ENCODE results near the gene LMF1. TPM values are rescaled to one million over a fixed set of nuclear protein-coding genes. Genes with fewer than 3 reads are reported as not detected.

LMF1 gene
- total RNA-seq, 4 donors from 2014 or later, result 7.7 to 15.8 (median 10.2) TPM

DNA sequence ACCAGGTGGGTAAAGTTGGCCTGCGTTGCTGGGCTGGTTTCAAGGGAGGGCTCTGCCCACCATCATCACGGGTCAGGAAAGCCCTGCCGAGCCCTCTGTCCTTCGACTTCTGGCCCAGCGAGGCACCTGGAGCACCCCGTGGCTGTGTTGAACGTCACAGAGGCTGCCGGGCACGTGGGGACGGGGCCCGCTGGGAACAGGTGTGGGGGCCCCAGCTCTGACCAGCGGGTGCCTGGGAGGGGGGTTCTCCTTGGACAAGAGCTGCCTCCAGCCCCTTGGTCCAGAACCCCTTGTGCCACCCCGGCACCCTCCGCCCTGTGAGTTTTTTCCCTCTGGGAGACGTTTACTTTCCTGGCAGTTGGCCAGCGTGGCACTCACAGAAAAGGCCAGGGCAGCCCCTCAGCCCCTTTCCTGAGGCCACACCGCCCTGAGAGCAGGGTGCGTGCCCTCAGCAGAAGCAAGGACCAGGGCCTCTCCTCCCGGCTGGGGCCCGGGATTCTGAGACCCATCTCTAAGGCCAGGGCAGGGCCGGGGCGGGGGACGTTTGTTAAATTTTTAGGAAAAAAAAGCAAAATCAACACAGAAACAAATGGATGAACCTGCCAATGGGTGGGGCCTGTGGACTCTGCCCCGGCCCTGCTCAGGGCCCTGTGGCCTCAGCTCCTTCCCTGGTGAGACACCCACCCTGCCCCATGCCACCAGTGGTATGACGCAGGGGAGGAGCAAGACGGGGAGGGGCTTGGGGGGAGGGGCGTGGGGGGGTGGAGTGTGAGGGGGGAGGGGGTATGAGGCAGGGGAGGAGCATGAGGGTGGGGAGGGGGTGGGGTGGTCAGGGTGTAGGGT is 139.0 kb downstream of the LMF1 start:
- intact Hi-C loops (cut with DNase I; ENCODE audit: low total_unique reads) (no loop called here), in situ Hi-C loops (cut with MboI; ENCODE audit: low sequenced_read_pairs in 4 of 4) (no loop called here)
- no peaks in the 10 kb centered on the region for H3K36me3 ChIP-seq
- TF ChIP-seq, protein P1, sequence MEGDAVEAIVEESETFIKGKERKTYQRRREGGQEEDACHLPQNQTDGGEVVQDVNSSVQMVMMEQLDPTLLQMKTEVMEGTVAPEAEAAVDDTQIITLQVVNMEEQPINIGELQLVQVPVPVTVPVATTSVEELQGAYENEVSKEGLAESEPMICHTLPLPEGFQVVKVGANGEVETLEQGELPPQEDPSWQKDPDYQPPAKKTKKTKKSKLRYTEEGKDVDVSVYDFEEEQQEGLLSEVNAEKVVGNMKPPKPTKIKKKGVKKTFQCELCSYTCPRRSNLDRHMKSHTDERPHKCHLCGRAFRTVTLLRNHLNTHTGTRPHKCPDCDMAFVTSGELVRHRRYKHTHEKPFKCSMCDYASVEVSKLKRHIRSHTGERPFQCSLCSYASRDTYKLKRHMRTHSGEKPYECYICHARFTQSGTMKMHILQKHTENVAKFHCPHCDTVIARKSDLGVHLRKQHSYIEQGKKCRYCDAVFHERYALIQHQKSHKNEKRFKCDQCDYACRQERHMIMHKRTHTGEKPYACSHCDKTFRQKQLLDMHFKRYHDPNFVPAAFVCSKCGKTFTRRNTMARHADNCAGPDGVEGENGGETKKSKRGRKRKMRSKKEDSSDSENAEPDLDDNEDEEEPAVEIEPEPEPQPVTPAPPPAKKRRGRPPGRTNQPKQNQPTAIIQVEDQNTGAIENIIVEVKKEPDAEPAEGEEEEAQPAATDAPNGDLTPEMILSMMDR (IDR thresholded peaks at IDR 0.05 in 4 of 5, conservative IDR thresholded peaks at IDR 0.05 in 1 of 5), result no peak
- no peak for TF ChIP-seq POLR2A (IDR thresholded peaks at IDR 0.05)
- peaks cover 0 to 9% (median 0%) of the 10 kb centered on the region in 3 donors for H3K9me3 ChIP-seq
- peaks cover 15 to 27% (median 24%) of the 10 kb centered on the region in 3 donors for H3K27me3 ChIP-seq
- ATAC-seq, result no peak
- no peak for DNase-seq
- H3K4me1 ChIP-seq, result no peaks in the 10 kb centered on the region
- no peak overlapping the region for H3K4me3 ChIP-seq
- no peak overlapping the region for H3K27ac ChIP-seq

DNA sequence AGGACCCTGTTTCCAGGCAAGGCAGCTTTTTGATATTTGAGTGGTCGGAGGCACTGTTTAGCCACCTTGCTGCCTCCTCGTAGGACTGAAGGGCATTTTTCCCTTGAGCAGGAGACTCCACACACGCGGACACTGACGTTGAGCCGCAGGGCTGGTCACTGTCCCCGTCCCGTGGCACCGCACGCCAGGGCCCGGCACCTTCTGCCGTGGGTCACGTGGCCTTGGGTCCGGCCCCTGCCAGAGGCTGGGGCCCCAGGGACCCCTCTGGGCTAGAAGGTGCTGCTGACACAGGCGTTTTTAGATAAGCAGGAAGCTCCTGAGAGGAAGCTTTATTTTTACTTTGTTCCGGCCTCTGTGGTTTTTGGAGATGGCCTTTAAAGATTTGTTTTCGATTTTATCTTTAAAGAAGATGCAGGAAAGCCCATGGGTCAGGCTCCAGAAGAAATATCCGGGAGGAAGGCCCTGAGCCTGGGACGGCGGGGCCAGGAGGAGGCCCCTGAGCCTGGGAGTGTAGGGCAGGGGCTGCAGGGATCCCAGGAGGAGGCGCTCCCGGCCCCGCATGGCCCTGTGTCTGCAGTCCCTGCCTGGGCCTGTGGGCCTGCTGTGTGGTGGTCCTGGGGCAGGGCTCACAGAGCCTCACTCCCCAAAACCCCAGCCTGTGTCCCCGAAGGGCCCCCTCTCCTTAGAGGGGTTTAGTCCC is 139.8 kb downstream of the LMF1 start:
- peaks cover 18 to 24% (median 23%) of the 10 kb centered on the region in 3 donors for H3K27me3 ChIP-seq
- intact Hi-C loops (cut with DNase I; ENCODE audit: low total_unique reads), result no loop called here
- H3K36me3 ChIP-seq, result no peaks in the 10 kb centered on the region
- DNase-seq (no peak), ATAC-seq (no peak)
- H3K27ac ChIP-seq, result no peak overlapping the region
- TF ChIP-seq POLR2A (IDR thresholded peaks at IDR 0.05), result no peak
- TF ChIP-seq, protein P1 (IDR thresholded peaks at IDR 0.05 in 4 of 5, conservative IDR thresholded peaks at IDR 0.05 in 1 of 5), result no peak
- no peak overlapping the region for H3K4me3 ChIP-seq
- in situ Hi-C loops (cut with MboI; ENCODE audit: low sequenced_read_pairs in 4 of 4), result no loop called here
- H3K4me1 ChIP-seq, result no peaks in the 10 kb centered on the region
- H3K9me3 ChIP-seq, result peaks cover 0 to 3% (median 0%) of the 10 kb centered on the region in 3 donors

DNA sequence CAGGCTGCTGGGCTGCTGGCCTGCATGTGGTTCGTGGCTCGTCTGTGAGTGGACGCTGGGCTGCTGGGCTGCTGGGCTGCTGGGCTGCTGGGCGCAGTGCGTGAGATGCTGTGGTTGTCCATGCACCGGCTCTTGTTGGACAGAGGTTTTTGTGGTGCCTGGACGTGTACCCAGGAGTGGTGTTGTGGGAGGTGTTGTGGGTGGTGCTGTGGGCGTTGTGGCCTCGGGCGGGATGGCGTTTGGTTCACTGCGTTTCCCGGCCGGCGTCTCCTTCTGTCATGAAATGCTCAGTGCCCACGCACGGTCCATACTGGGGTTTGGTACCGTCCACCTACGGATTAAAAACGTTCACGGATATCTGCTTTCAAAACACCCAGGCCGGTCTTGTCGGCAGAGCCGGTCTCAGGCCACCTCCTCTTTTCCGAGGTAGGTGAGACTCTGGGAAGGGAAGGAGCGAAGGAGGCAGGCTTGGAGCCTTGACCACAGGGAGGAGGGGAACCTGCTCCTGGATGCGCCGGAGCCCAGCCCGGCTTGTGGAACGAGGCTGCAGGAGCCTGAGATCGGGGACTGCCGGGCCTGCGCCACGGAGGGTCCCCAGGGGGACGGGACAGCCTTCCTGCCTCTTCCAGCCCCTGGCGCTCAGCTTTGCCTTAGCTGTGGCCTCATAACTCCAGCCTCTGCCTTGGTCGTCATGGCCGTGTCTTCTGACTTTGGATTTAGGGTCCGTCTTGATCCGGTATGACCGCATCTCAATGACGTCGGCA is 140.5 kb downstream of the LMF1 start:
- Histone ChIP-seq H3K36me3 (no peaks in the 10 kb centered on the region), H3K4me3 (no peak overlapping the region), H3K9me3 (no peaks in the 10 kb centered on the region), H3K27me3 (peaks cover 23 to 31% (median 23%) of the 10 kb centered on the region in 3 donors), H3K4me1 (no peaks in the 10 kb centered on the region), H3K27ac (no peak overlapping the region)
- in situ Hi-C loops (cut with MboI; ENCODE audit: low sequenced_read_pairs in 4 of 4), result no loop called here
- DNase-seq, result no peak
- ATAC-seq, result no peak
- intact Hi-C loops (cut with DNase I; ENCODE audit: low total_unique reads), result no loop called here
- TF ChIP-seq, protein P1 (IDR thresholded peaks at IDR 0.05 in 4 of 5, conservative IDR thresholded peaks at IDR 0.05 in 1 of 5), result no peak

DNA sequence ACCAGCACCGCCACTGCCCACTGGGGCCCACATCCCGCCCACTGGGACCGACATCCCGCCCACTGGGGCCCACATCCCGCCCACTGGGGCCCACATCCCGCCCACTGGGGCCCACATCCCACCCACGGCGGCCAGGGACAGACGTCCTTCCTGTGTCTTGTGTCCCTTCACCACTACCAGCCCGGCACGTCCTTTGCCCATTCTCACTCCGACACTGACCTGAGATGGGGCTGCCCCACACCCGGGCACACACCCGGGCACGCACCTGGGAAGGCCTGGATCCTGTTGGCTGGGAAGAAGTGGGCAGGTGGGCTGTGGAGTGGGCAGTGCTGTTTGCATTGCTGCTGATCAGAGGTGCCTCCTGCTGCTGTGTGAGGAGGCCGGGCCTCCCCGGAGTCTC is 141.9 kb downstream of the LMF1 start:
- Histone ChIP-seq H3K9me3 (no peaks in the 10 kb centered on the region), H3K27ac (no peak overlapping the region), H3K4me3 (no peak overlapping the region), H3K4me1 (no peaks in the 10 kb centered on the region), H3K27me3 (peaks cover 23 to 45% (median 34%) of the 10 kb centered on the region in 3 donors), H3K36me3 (no peaks in the 10 kb centered on the region)
- in situ Hi-C loops (cut with MboI; ENCODE audit: low sequenced_read_pairs in 4 of 4), result no loop called here
- intact Hi-C loops (cut with DNase I; ENCODE audit: low total_unique reads), result no loop called here
- DNase-seq, result no peak
- no peak for TF ChIP-seq POLR2A (IDR thresholded peaks at IDR 0.05)
- TF ChIP-seq, protein P1 (IDR thresholded peaks at IDR 0.05 in 4 of 5, conservative IDR thresholded peaks at IDR 0.05 in 1 of 5), result no peak
- ATAC-seq, result no peak
